SH-SY5Y (cell line): Measurements from ENCODE around the gene ARID3B.

Experiments used
- GATA2 ChIP-seq: IDR thresholded peaks from 2 replicates; pipeline ENCODE4 v1.6.1; 2011; ENCODE audit warnings: mild to moderate bottlenecking, low read depth, low read length
- GATA3 ChIP-seq: IDR thresholded peaks from 2 replicates; pipeline ENCODE4 v1.6.1; 2011; ENCODE audit warnings: low read depth, mild to moderate bottlenecking, low read length, moderate library complexity

DNA sequence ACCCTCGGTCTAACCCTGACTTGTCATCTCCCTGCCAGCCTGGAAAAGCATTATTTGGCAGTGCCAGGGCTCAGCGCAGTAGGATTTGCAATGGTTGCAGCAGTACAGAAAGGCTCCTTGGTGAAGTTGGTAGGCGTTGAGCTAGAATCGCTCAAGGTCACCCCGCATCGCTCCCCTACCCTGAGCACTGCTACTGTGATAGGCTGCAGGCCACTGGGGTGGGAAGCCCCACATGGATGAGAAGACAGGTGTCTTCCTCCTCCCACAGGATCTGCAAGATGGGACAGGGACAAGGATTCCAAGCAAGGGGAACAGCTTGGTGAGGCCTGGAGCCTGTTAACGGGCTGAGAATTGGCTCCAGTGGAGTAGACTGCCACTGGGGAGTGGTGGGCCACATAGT is 85.3 kb downstream of the ARID3B start:
- no peak for TF ChIP-seq GATA2
- no peak for TF ChIP-seq GATA3
